Measurements from ENCODE around the gene PTPRS.
"Not testable (repeated sequence)": the region's sequence is repeated elsewhere in the genome, so short reads cannot be mapped to it uniquely, and the experiment has no call there.

The PTPRS gene

GRCh38 chr19:5331790-5332189 lies 8.8 kb downstream of the PTPRS start:
- DNase-seq = no peak

GRCh38 chr19:5330307-5330720 lies 10.3 kb downstream of the PTPRS start:
- peak in 1 of 5 experiments; percentile 26 for DNase-seq

- DNase-seq = no peak
Measured at GRCh38 chr19:5329141-5329540, 11.5 kb downstream of the PTPRS start.

- not testable (repeated sequence) for DNase-seq
Measured at GRCh38 chr19:5328407-5328806, 12.2 kb downstream of the PTPRS start.

- DNase-seq = no peak
Measured at GRCh38 chr19:5326986-5327623, 13.5 kb downstream of the PTPRS start.

GRCh38 chr19:5326545-5326944 lies 14.1 kb downstream of the PTPRS start:
- no peak for DNase-seq

- DNase-seq = no peak
Measured at GRCh38 chr19:5324947-5325346, 15.7 kb downstream of the PTPRS start.

GRCh38 chr19:5323475-5323811 lies 17.2 kb downstream of the PTPRS start:
- DNase-seq = no peak

GRCh38 chr19:5321851-5322681 lies 18.5 kb downstream of the PTPRS start:
- no peak for DNase-seq

GRCh38 chr19:5321066-5321642 lies 19.5 kb downstream of the PTPRS start:
- DNase-seq = no peak

- no peak for DNase-seq
Measured at GRCh38 chr19:5319516-5319915, 21.1 kb downstream of the PTPRS start.

- DNase-seq = no peak
Measured at GRCh38 chr19:5318306-5318705, 22.3 kb downstream of the PTPRS start.

- DNase-seq = no peak
Measured at GRCh38 chr19:5317321-5317720, 23.3 kb downstream of the PTPRS start.

- no peak for DNase-seq
Measured at GRCh38 chr19:5316138-5316537, 24.5 kb downstream of the PTPRS start.

GRCh38 chr19:5314907-5315298 lies 25.7 kb downstream of the PTPRS start:
- DNase-seq = no peak

GRCh38 chr19:5314012-5314906 lies 26.4 kb downstream of the PTPRS start:
- DNase-seq = no peak

- no peak for DNase-seq
Measured at GRCh38 chr19:5313307-5313706, 27.3 kb downstream of the PTPRS start.

GRCh38 chr19:5312058-5312457 lies 28.6 kb downstream of the PTPRS start:
- DNase-seq = no peak

- no peak for DNase-seq
Measured at GRCh38 chr19:5309438-5310204, 31.0 kb downstream of the PTPRS start.

- no peak for DNase-seq
Measured at GRCh38 chr19:5308451-5309437, 31.9 kb downstream of the PTPRS start.

GRCh38 chr19:5307655-5308054 lies 33.0 kb downstream of the PTPRS start:
- DNase-seq = no peak
